GM23248 (cell line): ENCODE data around the gene ADIPOR2.

Experiments
- EZH2 ChIP-seq: fragments of 200-600 bp; sonication (generic); IDR thresholded peaks from 2 replicates; pipeline ENCODE4 v1.6.1; 2018; ENCODE audit warnings: antibody characterized with exemption, mild to moderate bottlenecking; ENCODE audit not compliant: insufficient read depth, poor library complexity, severe bottlenecking
- EZH2phosphoT487 ChIP-seq: fragments of 200-600 bp; sonication (generic); IDR thresholded peaks from 2 replicates; pipeline ENCODE4 v1.6.1; 2018; ENCODE audit warnings: antibody characterized with exemption, moderate library complexity, mild to moderate bottlenecking, low read depth; ENCODE audit not compliant: insufficient read depth

DNA sequence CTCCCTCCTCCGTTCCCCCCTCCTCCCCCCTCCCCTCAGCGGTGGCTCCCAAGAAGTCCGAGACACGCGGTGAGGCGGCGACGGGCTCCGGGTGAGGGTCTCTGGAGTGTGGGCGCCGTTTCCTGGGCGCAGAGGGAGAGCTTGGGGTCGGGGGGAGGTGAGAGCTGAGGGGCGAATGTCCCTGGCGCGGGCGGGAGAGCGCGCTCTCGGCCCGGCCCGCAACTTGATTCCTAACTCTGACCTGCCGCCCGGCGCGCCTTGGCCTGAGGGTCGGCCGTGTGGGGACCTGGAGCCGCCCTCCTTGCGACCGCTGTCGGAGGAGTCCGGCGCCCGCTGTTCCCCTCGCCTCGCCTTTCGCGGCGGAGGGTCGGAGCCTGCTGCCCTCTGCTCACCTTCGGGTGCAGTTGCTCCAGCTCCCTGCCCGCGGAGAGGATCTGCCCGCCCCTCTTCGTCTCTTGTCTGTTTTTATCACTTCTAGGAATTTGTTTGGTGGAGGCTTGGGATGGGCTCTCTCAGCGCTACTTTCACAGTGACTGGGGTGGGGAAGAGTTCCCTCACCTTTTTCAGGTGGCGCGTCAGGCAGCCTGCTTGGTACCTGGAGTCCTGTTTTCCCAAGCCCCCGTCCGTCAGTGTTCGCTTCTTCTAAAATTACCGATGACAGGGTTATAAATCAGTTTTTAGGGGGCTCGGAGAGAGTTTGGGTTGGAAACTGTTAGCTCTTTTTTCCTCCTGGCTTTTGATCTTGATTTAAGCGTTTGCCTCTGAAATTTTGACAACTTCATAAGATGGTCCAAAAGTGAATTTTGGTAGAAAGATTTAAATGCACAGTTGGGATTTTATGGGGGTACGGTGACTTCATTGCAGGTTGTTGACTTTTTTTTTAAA lies 495 bp downstream of the ADIPOR2 start:
- TF ChIP-seq EZH2 (no peak), EZH2phosphoT487 (no peak)
